ENCODE data around the gene C11orf86. TPM values are rescaled to one million over a fixed set of nuclear protein-coding genes. Genes with fewer than 3 reads are reported as not detected.

C11orf86 gene
- total and polyA plus RNA-seq, 2 of the 8 experiments (the other 6 are each of a cell fraction or from before 2014, with no cell fraction given), result 0.91 to 0.97 TPM

- Histone ChIP-seq H2BK15ac (ENCODE audit: low read length) (no peak overlapping the region; the same call in 1 of the 2 replicates), H3K4me3 (ENCODE audit: extremely low read depth in 1 of 4, insufficient read depth in 2 of 4, low read depth in 3 of 4, low read length in 4 of 4) (peak overlapping the region; percentile 29 to 61 (median 40); a peak in 7 of 8 replicates), H2AFZ (ENCODE audit: low read length) (no peak overlapping the region), H2BK12ac (ENCODE audit: low read depth, low read length) (no peak overlapping the region; the same call in 1 of the 2 replicates), H2BK5ac (ENCODE audit: low read depth, low read length) (no peak overlapping the region), H3K14ac (ENCODE audit: insufficient read length) (no peak overlapping the region), H3K23ac (ENCODE audit: insufficient read length) (no peak overlapping the region), H3K79me2 (ENCODE audit: control insufficient read depth in 1 of 2, insufficient read depth in 2 of 2, low read length in 2 of 2) (no peaks in the 10 kb centered on the region), H3K27ac (ENCODE audit: low read depth, low read length) (no peak overlapping the region), H3K56ac (replicated peaks; ENCODE audit: insufficient read length, low read depth, low read length) (no peak overlapping the region), H3K9me3 (ENCODE audit: insufficient read depth in 2 of 2, low read depth in 1 of 2, low read length in 1 of 2) (peaks cover 3 to 4% of the 10 kb centered on the region in 2 experiments; a peak in 2 of 4 replicates), H3K18ac (ENCODE audit: extremely low read depth, low read length) (no peak overlapping the region), H2BK120ac (replicated peaks; ENCODE audit: low read depth, low read length) (no peak overlapping the region), H3K4ac (replicated peaks; ENCODE audit: insufficient read length, low read depth, low read length) (no peak overlapping the region), H4K20me1 (replicated peaks in 1 of 2; ENCODE audit: control insufficient read depth in 1 of 2, insufficient read depth in 2 of 2, low read length in 2 of 2) (peaks cover 0 to 3% of the 10 kb centered on the region in 2 experiments), H4K5ac (ENCODE audit: insufficient read length, low read depth, low read length) (no peak overlapping the region), H3K4me1 (replicated peaks in 1 of 4; ENCODE audit: control insufficient read depth in 3 of 4, insufficient read depth in 4 of 4, low read length in 3 of 4) (peaks cover 2 to 9% (median 7%) of the 10 kb centered on the region in 4 experiments; a peak in 6 of 7 replicates), H4K8ac (ENCODE audit: extremely low read depth, insufficient read depth, low read length) (no peak overlapping the region; the same call in 1 of the 2 replicates), H3K4me2 (ENCODE audit: insufficient read depth in 1 of 2, low read depth in 2 of 2, low read length in 2 of 2) (peak overlapping the region; percentile 92 to 96), H3K27me3 (replicated peaks in 1 of 4; ENCODE audit: control insufficient read depth in 3 of 4, extremely low read depth in 1 of 4, insufficient read depth in 3 of 4, low read length in 3 of 4) (peaks cover 24 to 37% (median 29%) of the 10 kb centered on the region in 4 experiments), H2AK5ac (ENCODE audit: low read depth, low read length) (no peak overlapping the region; the same call in 1 of the 2 replicates), H3K23me2 (ENCODE audit: low read depth, low read length) (peaks cover 7% of the 10 kb centered on the region), H4K91ac (replicated peaks; ENCODE audit: insufficient read length, low read length) (no peak overlapping the region), H3K79me1 (ENCODE audit: low read depth, low read length) (no peaks in the 10 kb centered on the region; the same call in 1 of the 2 replicates), H2BK20ac (ENCODE audit: low read length) (no peak overlapping the region), H3K36me3 (ENCODE audit: control insufficient read depth in 2 of 4, insufficient read depth in 4 of 4, low read length in 3 of 4) (no peaks in the 10 kb centered on the region), H3K9ac (replicated peaks in 1 of 4; ENCODE audit: extremely low read depth in 1 of 4, low read depth in 3 of 4, low read length in 3 of 4) (no peak overlapping the region)
- ChIA-PET POLR2A (ENCODE audit: partially characterized antibody) (interaction anchor here (0.6 to 1.3 kb wide), 3 partner anchors 19 to 171 kb away, joined by 3 to 5 read pairs (median 3); no protein-coding TSS in a partner anchor), CTCF (ENCODE audit: partially characterized antibody) (interaction anchor here (0.6 to 4.3 kb wide), 20 partner anchors 12 to 348 kb away, joined by 3 to 32 read pairs (median 4); partner anchors contain the start of gene C11orf86)
- FAIRE-seq, result no peak
- WGBS, 2 experiments (ENCODE audit: extremely low coverage in 1 of 2, insufficient coverage in 1 of 2, insufficient read length in 1 of 2, insufficient replicate concordance in 2 of 2, low coverage in 1 of 2, low lambda C conversion rate in 2 of 2, missing lambda C conversion rate in 1 of 2), result 49% methylated on average over 19 of the region's 20 CpGs; no CpG with 5 or more reads in 1 of the 2 experiments
- no peak for DNase-seq (ENCODE audit: low read depth in 1 of 2, low spot score in 2 of 2)
- no peak for TF ChIP-seq POLR2A (IDR thresholded peaks at IDR 0.05; ENCODE audit: control extremely low read depth in 1 of 2, low read depth in 2 of 2, low read length in 2 of 2)
Observed at GRCh38 chr11:67022341-67022933, 47.3 kb downstream of the C11orf86 start.
